Activated CD4-positive, CD25-positive, alpha-beta regulatory T cell (primary cell): Measurements from ENCODE around the gene NPC2.
"Not testable (repeated sequence)": the region's sequence is repeated elsewhere in the genome, so short reads cannot be mapped to it uniquely, and the experiment has no call there.

ENCODE experiments used
- DNase-seq, 4 experiments: peaks; one replicate each; lab custom pipeline; 2025; lab: John Stamatoyannopoulos, UW

Gene NPC2

DNA sequence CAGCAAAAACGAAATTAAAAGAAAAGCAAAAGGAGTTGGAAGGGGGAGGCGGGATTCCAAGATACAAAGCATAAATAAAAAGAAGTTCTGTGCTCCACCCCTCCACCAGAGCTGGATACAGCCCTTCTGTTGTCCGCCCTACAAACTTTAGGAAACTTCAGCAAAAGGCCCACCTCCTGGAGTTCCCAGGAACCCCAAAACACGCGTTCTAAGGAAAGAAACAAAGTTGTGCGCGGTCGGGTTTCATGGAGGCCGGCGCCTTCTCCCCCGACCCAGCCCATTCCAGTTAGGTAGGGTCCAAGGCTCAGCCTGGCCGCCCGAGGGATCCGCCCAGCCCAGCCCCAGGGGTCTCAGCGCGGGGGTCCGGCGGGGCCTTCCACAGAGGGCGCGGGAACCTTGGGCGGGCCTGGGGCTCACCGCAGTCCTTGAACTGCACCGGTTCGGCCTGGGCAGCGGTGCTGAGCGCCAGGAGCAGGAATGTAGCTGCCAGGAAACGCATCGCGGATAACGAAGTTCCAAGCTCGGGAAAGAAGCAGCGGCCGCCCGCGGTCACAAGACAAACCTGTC lies at the start of gene NPC2:
NPC2 (minus strand) TSS at position 530 of the 567 bp plus-strand sequence; CDS start at position 499, 31 bp downstream.
- DNase-seq, result no peak

DNA sequence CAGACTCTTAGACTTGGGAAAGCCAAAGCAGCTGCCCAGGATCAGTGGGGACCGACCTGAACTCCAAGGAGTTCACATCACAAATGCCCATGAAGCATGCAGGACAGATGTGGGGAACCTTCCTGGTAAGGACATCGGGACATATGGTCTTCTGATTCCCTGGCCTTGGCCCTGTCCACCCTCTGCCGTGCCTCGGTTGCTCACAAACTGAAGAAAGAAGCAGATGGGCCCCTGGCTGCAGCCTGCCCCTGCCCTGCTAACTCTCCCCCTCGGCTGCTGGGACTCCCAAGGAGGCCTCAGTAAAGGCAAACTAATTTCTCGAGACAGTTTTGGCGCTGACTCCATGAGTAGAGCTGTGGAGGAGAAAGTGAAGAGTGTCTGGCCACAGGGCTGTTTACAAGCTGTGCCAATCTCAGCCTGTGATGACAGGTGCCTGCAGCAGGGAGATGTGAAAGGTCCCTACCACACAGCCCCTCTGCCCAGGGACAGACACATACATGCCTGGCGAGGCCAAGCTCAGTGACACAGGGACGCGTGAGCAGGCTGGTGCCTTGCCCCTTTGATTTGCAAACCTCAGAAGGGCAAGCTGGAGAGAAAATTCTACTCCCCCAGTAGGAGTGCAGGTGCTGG lies 49.1 kb upstream of the NPC2 start:
- no peak for DNase-seq

DNA sequence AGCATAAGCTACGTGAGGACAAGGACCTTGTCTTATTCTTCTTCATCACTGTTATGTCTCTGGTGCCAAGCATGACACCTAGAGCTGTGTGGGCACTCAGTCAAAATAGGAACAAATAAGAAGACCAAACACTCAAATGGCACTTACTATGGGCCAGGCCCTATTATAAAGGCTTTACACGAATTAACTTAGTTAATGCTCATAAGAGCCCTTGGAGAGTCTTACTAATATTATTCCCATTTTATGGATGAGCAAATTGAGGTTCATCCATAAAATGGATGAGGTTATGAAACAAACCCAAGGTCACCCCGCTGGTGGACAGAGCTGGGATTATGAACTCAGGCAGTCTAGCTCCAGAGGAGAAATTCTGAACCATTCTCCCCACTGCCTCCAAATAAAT lies 48.1 kb upstream of the NPC2 start:
- no peak for DNase-seq

DNA sequence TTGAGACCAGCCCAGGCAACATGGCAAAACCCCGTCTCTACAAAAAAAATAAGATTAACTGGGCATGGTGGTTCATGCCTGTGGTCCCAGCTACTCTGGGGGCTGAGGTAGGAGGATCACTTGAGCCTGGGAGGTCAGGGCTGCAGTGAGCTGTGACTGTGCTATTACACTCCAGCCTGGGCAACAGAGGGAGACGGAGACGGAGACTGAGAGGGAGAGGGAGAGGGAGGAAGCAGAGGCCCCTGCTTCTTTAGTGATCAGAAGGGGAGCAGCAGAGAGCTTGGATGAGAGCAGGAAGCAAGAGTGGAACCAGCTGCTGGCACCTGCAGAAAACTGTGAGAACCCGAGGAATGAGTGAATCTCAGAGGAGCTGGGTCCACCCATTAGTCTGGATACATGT lies 46.4 kb upstream of the NPC2 start:
- DNase-seq, result no peak

DNA sequence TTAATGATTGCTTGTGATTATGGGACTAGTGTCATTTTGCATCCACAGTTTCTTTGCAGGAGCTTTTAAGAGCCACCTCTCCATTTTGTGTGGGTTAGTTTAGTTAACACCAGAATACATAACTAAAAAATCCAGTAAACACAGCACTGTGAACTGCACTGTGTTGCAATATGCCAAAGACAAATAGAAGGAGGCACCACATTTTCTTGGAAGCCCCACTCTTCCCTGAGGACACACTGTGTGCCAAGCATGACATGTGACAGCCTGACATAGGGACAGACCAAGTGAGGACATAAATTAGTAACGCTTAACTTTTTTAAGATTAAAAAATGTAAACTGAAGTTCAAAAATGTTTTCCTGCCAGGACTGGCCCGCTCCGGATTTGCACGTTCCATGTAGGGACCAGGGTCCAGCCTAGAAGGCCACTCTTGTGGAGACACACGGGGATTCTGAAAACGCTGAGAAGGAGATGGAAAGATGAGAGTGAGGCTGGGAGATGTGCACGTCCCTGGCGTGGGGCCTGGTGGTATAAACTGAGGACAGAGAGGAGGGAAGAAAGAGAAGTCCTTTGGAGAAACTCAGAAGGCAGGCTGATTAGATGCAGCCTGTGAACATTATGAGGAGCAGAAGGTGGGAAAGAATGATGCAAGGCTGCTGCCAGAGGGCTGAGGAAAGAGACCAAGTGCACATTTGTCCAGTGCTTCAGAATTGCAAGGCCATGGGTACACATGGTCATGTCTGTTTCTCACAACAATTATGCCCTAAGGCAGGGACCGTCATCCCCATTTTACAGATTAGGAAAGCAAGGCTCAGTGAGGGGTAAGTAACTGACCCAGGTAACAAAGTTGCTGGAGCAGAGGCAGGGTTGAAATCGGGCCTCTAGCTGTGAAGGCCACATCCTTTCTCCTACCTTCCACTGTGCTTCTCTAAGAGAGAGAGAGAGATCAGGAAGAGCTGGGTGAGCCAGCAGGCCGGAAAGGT lies 45.6 kb upstream of the NPC2 start:
- DNase-seq, result no peak

DNA sequence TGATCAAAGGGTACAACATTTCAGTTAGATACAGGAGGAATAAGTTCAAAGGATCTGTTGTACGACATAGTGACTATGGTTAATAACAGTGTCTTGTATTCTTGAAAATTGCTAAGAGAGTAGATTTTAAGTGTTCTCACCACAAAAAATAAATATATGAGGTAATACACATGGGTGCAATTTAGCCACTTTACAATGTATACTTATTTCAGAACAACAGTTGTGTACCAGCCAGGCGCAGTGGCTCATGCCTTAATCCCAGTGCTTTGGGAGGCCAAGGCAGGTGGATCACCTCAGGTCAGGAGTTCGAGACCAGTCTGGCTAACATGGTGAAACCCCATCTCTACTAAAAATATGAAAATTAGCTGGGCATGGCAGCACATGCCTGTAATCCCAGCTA lies 43.2 kb upstream of the NPC2 start:
- not testable (repeated sequence) for DNase-seq

DNA sequence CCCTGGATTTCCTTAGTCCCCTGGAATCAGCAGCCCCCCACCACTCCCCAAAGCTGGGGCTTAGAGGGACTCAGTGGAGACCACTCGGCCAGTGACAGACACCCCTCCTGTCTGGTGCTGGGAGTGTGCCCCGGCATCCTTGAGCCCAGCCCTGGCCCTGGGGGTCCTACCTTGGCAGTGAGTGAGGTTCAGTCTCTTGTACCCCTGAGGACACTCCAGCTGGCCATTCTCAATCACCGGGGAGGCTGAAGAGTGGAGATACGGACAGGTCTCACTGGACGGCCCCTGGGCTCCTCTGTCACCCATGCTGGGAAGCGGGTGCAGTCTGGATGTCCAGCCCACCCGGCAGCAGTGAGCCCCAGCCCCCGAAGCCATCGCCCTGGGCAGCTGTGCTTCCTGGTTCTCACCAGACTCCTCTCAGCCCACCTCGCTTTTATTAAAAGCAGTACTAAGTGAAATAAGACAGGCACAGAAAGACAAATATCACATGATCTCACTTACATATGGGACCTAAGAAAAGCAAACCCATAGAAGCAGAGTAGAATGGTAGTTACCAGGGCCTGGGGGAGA lies 42.7 kb upstream of the NPC2 start:
- DNase-seq, result no peak

DNA sequence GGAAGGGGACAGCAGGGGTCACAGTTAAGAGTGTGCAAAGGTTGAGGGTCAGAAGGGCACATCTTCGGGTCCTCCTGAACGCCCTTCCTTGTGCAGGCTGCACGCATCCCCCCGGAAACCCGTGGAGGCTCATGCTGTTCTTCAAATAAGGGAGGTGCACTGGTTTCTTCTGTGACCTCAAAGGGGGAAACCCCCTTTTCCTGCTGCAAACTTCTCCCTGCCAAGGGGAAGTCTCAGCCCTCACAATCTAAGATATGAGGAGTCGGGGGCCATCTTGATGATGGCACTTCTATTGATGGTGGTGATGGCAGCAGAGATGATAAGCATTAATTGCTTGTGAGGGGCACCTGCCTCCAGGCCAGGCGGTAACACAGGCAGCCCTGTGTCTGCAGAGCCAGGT lies 40.5 kb upstream of the NPC2 start:
- no peak for DNase-seq

DNA sequence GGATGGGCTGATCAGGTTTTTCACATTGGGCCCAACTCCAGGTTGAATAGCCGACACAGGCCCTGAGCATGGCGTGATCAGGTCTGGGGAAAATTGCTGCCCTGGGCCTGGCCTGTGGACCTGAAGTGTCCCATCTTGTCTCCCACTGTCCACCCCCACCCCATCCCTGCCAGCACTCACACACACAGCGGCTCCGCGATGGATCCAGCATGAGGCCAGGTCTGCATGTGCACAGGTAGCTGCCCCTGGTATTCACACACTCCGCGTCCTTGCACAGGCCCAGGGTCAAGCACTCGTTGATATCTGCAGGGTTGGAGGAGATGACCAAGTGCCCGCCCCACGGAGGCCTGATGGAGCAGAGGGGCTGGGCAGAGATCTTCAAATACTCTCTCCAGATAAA lies 39.1 kb upstream of the NPC2 start:
- no peak for DNase-seq

DNA sequence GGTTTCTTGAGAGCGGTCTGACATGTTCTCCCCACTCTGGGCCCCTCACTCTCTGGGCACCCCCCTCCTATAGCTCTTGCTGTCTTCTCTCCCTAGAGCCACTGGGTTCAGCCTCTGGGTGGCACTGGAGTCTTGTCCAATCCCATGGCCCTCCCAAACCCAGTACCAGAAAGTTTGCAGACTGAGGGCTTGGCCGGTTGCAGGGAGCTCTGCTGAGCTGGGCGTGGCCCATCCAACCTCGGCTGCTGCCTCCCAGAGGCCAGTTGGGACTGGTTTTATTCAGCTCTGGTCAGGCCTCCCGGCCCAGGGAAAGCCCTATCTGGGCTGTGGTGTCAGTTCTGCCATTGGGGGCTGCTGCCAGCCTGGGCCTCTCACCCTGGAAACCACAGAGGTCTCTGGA lies 38.4 kb upstream of the NPC2 start:
- no peak for DNase-seq

DNA sequence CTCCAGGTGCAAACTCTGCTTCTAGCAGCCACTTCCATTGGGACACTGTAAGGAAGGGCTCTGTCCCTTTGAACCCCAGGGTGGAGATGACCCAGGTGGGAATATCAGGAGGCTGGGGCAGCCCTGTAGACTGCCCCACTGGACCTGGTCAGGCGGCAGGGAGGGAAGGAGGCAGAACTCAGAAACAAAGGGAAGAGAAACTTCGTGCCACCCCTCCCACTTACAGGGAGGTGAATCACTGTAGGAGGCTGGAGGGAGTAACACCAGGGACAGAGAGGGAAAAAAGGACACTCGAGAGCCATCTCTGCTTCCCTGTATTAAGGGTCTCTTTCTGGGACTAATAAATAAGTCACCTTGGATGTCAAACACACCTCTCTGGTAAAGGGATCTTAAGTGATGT lies 37.9 kb upstream of the NPC2 start:
- no peak for DNase-seq

DNA sequence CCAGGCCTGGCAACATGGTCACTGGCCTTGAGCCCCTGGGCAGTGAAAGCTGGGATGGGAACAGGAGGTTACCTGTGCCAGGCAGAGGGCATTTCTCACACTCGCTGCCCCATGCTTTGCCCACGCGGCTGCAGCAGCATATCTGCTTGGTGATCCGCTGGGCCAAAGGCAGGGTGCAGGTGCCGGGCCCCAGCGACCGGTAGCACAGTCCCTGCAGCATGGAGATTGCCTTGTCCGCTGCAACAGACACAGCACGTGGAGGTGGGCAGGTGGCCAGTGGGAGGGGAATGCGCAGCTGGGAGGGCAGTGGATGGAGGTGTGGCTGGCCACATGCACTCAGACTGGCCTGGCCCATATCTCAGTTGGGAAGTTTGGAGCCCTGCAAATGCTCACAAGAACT lies 35.8 kb upstream of the NPC2 start:
- no peak for DNase-seq

DNA sequence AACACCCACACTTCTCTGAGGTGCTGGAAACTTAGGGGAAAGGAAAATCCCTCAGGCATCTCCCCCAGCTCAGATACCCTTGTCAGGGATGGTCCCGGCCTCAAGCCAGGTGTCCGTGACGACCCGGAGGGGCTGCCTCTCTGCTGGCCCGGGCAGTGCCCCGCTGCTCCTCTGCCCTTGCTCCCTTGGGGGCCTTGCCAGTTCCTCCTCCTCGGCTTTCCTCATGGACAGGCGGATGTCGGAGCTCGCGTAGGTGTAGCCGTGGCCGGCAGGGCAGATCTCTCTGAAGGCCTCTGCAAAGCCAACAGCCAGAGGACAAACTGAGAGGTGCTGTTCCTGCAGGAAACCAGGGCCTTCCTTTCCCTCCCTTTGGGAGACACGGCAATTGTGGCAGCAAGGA lies 35.3 kb upstream of the NPC2 start:
- no peak for DNase-seq

DNA sequence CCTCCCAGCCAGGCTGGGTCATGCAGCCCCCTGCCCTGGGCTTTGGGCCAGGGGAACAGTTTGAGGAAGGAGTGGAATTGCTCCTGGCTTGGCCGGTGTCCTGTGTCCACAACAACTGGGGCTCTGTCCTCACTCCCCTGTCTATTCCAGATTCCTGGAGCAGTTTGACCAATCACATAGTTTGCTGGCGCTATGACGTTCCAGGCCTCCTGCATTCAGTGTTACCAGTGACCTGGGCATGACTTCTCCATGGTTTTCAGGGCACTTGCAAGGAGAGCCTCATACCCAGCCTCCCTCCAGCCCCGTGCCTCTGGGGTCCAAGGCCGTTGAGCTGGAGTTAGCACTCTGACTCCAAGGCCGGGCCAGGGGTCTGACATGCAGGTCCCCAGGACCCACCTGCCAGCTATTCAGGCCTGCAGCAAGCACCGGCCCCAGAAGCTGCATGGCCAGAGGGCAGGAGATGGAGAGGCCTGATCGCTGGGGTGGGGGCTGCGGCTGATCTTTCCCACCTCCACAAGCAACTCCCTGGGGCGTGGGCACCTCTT lies 34.7 kb upstream of the NPC2 start:
- no peak for DNase-seq

DNA sequence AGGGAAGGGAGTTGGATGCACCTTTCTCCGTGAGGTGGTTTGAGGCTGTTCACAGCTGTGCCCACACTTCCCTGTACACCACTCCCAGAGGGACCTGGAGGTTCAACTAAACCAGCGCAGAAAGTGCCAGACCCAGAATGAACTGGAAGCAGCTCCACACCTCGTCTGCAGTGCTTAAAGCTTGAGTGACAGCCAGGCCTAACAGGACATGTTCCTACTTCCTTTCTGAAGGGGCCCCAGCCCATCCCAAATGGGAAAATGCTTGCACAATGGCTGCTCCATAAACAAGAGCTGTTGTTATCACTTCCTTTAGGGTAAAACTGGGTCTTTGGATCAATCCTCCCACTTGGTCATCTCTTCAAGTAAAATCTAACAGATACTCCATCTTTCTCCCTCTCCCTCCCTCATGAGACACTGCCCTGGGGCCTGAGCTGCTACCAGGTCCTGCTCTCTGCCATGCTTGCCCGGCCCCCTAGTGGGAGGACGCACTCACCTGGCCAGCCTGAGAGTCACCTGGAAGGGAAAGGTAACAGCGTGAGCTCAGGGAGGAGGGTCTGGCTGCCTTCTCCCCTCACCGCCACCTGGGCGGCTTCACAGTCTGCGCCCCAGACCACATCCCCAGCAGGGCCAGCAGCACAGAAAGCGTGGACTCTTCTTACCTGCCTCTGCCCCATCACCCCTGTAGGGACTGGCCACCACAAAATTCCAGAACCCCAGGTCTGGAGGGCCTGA lies 33.9 kb upstream of the NPC2 start:
- no peak for DNase-seq

DNA sequence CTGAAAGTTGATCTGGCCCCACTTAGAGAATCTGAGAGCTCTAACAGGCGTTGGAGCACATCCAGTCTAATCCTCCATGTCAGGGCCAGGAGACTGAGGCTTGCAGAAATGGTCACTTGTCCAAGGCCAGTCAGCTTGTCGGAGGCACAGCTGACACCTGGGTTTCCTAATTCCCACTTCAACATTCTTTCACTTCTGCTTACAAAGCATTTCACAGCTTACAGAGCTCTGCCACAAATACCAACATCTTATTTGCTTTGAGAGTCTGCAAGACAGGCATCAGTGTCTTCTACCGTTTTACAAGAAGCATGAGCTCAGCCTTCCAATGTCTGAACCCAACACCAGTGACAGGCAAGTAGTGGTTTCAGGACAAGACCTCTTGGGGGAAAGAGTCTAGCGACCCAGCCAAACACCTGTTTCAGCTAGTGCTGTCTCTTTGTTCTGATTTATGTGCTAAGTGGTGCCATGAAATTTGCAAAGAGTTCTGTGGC lies 32.3 kb upstream of the NPC2 start:
- DNase-seq, result no peak

DNA sequence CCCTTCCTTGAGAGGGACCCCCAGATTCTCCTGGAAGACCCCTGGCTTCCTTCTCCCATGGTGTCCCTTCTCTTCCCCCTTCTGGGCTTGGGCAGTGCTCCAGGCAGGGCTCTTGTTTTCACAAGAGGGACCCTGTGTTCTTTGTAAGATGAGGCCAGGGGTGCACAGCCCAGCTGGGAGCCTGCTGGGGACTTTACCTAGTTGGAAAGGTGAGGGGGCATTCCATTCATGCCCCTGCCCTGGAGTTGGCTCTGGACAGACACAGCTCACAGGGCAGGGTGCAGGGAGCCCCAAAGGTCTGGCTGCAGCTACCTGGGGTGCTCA lies 31.7 kb upstream of the NPC2 start:
- DNase-seq, result no peak

DNA sequence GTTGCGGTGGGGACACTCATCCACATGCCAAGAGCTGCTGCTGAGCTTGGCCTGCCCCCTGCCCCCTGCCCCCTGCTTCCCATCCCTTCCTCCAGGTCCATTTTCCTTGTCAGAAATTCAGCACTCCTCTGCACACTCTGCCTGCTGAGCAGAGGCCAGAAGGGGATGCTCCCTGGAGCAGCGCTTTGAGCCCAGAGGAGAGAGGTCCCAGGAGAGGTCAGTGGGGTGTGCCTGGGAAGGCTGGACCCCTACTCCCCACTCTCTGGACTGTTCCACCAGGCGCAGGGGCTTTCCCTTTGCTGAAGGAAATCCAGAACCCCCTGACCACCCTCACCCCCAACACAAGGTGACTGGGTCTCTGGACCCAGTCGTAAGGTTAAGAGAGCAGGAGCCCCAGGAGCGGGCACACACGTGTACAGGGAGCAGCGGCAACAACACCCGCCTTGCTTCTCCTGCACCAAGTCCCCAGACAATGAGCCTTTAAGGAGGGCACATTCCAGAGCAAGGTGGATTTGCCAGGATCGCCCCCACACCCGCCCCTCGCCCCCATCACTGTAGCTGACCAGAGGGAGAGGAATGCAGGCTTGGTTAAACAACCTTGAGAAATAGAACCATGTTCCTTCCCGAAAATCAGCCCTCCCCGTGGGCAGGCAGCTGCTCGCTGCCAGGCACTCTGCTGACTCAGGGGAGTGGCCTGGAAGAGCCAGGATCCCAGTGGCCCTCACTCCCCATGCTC lies 31.1 kb upstream of the NPC2 start:
- no peak for DNase-seq

DNA sequence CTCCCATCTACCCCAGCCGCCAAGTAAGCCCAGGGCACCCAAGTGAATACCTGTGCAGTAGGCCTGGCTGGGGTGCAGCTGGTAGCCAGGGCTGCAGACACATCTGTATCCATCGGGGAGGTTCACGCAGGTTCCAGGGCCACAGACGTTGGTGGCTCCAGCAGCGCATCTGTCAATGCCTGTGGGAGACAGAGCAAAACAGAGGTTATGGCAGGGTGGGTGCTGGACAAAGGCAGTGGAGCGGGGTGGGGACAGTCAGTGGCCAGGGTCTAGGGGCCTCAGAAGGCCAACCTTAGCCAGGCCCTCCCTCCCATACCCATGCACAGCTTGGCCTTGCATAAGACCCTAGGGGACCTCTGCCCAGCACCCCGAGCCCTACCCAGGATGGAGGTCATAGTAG lies 29.6 kb upstream of the NPC2 start:
- no peak for DNase-seq

DNA sequence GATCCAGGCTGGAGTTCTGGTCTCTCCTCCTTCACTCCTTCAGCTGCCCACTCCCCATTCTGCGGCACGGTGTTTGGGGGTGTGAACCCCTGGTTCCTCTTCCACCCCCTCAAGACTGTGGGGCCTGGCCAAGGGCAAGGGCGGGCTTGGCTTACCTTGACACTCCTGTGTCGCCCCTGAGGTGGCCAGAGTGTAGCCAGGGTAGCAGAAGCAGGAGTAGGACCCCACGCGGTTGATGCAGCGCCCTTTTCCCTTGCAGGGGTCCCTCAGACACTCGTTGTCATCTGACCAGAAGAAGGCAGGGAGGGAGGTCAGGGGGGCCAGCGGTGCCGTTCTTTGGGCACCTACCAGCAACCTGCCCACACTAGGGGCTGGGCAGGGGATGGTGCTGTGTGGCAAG lies 28.7 kb upstream of the NPC2 start:
- DNase-seq, result no peak
